ENCODE results near the gene NEU2.

Gene NEU2

DNA sequence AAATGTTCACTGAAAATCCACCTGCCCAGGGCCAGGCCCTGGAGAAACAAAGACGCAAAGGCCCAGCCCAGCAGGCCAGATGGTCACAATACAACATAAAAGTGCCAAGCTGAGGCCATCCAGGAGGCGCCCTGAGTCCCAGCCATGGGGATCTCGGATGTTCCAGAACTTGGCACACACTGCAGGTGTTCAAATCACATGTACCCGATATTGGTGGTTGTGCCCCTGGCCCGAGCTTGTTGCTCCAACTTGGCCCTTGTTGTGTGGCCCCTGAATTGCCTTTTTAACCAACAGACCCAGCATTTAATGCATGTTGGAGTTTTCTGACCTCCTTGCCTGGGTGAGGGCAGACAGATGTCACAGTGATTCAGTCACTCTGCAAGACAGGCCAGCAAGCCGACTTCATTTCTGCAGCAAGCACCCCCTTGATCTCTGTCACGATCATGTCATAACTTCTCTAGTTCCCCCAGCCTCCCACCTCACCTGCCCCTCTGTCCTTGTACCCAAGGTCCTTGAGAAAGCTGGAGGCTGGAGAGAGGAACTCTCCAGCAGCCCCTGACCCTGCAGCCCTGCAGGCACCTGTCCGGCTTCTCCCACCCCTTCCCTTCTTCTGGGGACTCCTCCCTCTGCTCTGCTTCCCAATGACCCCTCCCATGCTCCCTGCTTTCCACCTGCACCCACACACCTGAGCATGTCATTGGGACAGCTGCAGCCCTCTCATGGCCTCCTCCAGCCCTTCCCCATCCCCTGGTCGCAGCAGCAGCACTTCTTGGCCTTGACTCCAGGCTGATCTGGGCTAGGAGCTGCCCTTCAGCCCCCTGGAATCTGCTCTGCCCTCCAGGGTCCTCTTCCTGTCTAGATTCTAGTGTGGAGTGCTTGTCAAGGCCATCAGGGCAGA lies 28.6 kb upstream of the NEU2 start:
- DNase-seq (ENCODE audit: low spot score) = no peak
- TF ChIP-seq, protein P1, sequence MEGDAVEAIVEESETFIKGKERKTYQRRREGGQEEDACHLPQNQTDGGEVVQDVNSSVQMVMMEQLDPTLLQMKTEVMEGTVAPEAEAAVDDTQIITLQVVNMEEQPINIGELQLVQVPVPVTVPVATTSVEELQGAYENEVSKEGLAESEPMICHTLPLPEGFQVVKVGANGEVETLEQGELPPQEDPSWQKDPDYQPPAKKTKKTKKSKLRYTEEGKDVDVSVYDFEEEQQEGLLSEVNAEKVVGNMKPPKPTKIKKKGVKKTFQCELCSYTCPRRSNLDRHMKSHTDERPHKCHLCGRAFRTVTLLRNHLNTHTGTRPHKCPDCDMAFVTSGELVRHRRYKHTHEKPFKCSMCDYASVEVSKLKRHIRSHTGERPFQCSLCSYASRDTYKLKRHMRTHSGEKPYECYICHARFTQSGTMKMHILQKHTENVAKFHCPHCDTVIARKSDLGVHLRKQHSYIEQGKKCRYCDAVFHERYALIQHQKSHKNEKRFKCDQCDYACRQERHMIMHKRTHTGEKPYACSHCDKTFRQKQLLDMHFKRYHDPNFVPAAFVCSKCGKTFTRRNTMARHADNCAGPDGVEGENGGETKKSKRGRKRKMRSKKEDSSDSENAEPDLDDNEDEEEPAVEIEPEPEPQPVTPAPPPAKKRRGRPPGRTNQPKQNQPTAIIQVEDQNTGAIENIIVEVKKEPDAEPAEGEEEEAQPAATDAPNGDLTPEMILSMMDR (IDR thresholded peaks at IDR 0.05; ENCODE audit: extremely low read depth, missing control alignments) = no peak

DNA sequence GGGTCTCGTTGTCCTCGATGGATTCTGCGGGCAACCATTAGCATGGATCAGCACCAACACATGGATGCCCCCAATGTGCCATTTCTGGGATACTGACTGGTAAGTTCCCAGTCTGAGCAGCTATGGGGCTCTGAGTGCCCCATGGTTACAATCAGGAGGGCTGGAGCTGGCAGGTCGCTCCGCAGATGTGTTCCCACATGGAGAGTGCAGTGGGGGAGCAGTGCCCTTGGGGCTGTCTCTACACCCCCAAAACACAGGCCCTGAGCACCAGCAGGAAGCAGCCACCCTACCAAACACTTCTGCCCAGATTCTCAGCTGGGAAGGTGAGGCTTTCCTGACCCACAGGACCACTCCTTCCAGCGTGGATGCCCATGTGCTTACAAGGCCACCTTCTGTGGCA lies 27.4 kb upstream of the NEU2 start:
- TF ChIP-seq, protein P1 (IDR thresholded peaks at IDR 0.05; ENCODE audit: extremely low read depth, missing control alignments) = no peak
- no peak for DNase-seq (ENCODE audit: low spot score)

GRCh38 chr2:233006648-233007047 lies 25.8 kb upstream of the NEU2 start:
- DNase-seq (ENCODE audit: low spot score) = no peak
- TF ChIP-seq, protein P1 (IDR thresholded peaks at IDR 0.05; ENCODE audit: extremely low read depth, missing control alignments) = no peak

DNA sequence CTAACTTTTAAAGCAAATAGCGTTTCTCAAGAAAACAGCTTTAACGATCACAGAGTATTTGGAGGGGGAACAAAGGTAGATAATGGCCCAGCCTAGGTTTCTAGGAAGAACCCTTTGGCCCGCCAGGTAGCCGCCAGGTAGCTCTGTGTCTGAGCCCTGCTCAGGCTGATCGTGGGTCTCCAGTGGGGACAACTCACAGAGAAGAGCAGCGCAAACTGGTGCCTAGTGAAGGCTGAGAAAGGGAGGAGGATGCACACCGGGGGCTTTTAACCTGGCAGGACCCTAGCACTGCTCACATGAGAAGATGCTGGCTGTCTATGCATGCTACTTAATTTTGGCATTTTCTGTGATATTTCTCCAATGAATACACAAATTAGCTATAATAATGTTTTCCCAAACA lies 25.2 kb upstream of the NEU2 start:
- TF ChIP-seq, protein P1 (IDR thresholded peaks at IDR 0.05; ENCODE audit: extremely low read depth, missing control alignments) = no peak
- no peak for DNase-seq (ENCODE audit: low spot score)

DNA sequence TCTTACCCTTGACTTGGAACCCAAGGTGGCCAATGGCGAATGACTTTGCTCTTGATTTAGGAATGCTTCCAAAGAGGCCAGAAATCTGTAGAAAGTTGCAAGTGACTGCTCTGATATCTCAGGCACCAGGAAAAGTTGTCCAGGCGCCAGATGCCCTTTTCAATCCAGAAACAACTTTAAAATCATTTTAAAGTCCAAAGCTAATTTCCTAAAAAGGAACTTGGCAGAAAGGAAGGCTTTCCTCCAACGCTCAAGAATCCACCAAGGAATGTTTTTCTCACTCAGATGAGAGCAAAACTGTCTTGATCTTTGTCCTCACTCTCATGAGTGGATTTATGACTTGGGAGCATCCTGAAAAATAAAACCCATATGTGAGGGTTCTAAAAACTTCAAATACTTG lies 24.7 kb upstream of the NEU2 start:
- DNase-seq (ENCODE audit: low spot score) = no peak
- TF ChIP-seq, protein P1 (IDR thresholded peaks at IDR 0.05; ENCODE audit: extremely low read depth, missing control alignments) = no peak

DNA sequence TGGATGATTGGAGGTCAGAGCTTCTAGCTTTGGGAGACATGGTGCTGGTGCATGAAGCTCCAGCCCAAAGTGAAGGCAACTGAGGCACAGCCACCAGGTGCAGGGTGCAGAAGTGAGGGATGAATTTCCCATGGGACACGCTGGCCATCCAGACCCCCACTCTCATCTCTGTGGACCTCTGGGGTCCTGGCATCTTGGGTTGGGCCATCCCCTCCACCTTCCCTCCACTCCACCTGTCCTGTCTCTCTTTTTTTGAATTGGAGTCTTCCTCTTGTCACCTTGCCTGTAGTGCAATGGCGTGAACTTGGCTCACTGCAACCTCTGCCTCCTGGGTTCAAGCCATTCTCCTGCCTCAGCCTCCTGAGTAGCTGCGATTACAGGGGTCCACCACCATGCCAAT lies 22.8 kb upstream of the NEU2 start:
- no peak for DNase-seq (ENCODE audit: low spot score)
- TF ChIP-seq, protein P1 (IDR thresholded peaks at IDR 0.05; ENCODE audit: extremely low read depth, missing control alignments) = no peak

- TF ChIP-seq, protein P1 (IDR thresholded peaks at IDR 0.05; ENCODE audit: extremely low read depth, missing control alignments) = no peak
- DNase-seq (ENCODE audit: low spot score) = no peak
Measured at GRCh38 chr2:233010569-233011267, 21.8 kb upstream of the NEU2 start.
